OCI-LY1 (cell line): Measurements from ENCODE around the gene MIA2.

Source experiments
- CTCF ChIP-seq: fragments of 200-600 bp; sonication (generic), shearing (Covaris generic); IDR thresholded peaks from 2 replicates; pipeline ENCODE4 v1.5.1; 2017; ENCODE audit warnings: mild to moderate bottlenecking, antibody characterized with exemption, low read length, moderate library complexity, mixed read lengths
- EZH2 ChIP-seq: fragments of 200-600 bp; sonication (generic), shearing (Covaris generic); IDR thresholded peaks from 2 replicates; pipeline ENCODE4 v1.8.0; 2017; ENCODE audit warnings: borderline replicate concordance, mixed run types, mild to moderate bottlenecking, antibody characterized with exemption, low read length, moderate library complexity, mixed read lengths

GRCh38 chr14:39423793-39424192, 190.1 kb downstream of the MIA2 start:
- TF ChIP-seq EZH2 (no peak), CTCF (no peak)
